Nephron (organoid): Measurements from ENCODE around the gene HLTF.

Experiments used
- H3K27ac Mint-ChIP-seq, 3 experiments: 2 replicates each; pipeline ENCODE4 v1.8.0; 2020; ENCODE audit warnings: mixed read lengths in 3 of 3, mild to moderate bottlenecking in 2 of 3, moderate library complexity in 1 of 3
- H3K27me3 Mint-ChIP-seq: 2 replicates; pipeline ENCODE4 v1.8.0; 2021; ENCODE audit warnings: low read depth, mild to moderate bottlenecking, moderate library complexity, mixed read lengths
- H3K36me3 Mint-ChIP-seq: 2 replicates; pipeline ENCODE4 v1.8.0; 2020; ENCODE audit warnings: low read depth, mixed read lengths
- H3K4me1 Mint-ChIP-seq: 2 replicates; pipeline ENCODE4 v1.8.0; 2020; ENCODE audit warnings: mixed read lengths
- H3K4me3 Mint-ChIP-seq, 3 experiments: 2 replicates each; pipeline ENCODE4 v1.8.0; 2020; ENCODE audit warnings: mild to moderate bottlenecking in 3 of 3, mixed read lengths in 3 of 3, moderate library complexity in 2 of 3
- H3K9me3 Mint-ChIP-seq: 2 replicates; pipeline ENCODE4 v1.8.0; 2020; ENCODE audit warnings: mixed read lengths
- CTCF ChIP-seq, 3 experiments: fragments of 200-600 bp; sonication (generic); IDR thresholded peaks; one replicate each; pipeline ENCODE4 v1.5.0; 2021; ENCODE audit warnings: antibody characterized with exemption in 3 of 3; ENCODE audit not compliant: unreplicated experiment in 3 of 3

The HLTF gene

GRCh38 chr3:149015393-149015792 lies 70.9 kb downstream of the HLTF start:
- TF ChIP-seq CTCF (IDR thresholded peaks at IDR 0.05; ENCODE audit: unreplicated experiment in 3 of 3) = no peak
- Mint-ChIP-seq H3K9me3 (no peaks in the 10 kb centered on the region), H3K4me1 (peaks cover 58% of the 10 kb centered on the region), H3K36me3 (peaks cover 31% of the 10 kb centered on the region), H3K27me3 (no peaks in the 10 kb centered on the region), H3K27ac (peak overlapping the region in 2 of 3 experiments; percentile 5 to 6), H3K4me3 (no peak overlapping the region)

- TF ChIP-seq CTCF (IDR thresholded peaks at IDR 0.05; ENCODE audit: unreplicated experiment in 3 of 3) = no peak
- no peak overlapping the region for H3K4me3 Mint-ChIP-seq
- peaks cover 38% of the 10 kb centered on the region for H3K36me3 Mint-ChIP-seq
- peaks cover 52% of the 10 kb centered on the region for H3K4me1 Mint-ChIP-seq
- no peaks in the 10 kb centered on the region for H3K9me3 Mint-ChIP-seq
- no peaks in the 10 kb centered on the region for H3K27me3 Mint-ChIP-seq
- H3K27ac Mint-ChIP-seq = no peak overlapping the region
Measured at GRCh38 chr3:149013726-149014125, 72.6 kb downstream of the HLTF start.

GRCh38 chr3:149011676-149012075 lies 74.7 kb downstream of the HLTF start:
- no peak overlapping the region for H3K27ac Mint-ChIP-seq
- peaks cover 40% of the 10 kb centered on the region for H3K4me1 Mint-ChIP-seq
- no peak overlapping the region for H3K4me3 Mint-ChIP-seq
- no peaks in the 10 kb centered on the region for H3K9me3 Mint-ChIP-seq
- no peak for TF ChIP-seq CTCF (IDR thresholded peaks at IDR 0.05; ENCODE audit: unreplicated experiment in 3 of 3)
- H3K36me3 Mint-ChIP-seq = peaks cover 48% of the 10 kb centered on the region
- H3K27me3 Mint-ChIP-seq = no peaks in the 10 kb centered on the region

- Mint-ChIP-seq H3K36me3 (peaks cover 43% of the 10 kb centered on the region), H3K4me3 (no peak overlapping the region), H3K27me3 (no peaks in the 10 kb centered on the region), H3K27ac (peak overlapping the region; percentile 75 to 80 (median 79)), H3K4me1 (peaks cover 34% of the 10 kb centered on the region), H3K9me3 (no peaks in the 10 kb centered on the region)
- TF ChIP-seq CTCF (IDR thresholded peaks at IDR 0.05; ENCODE audit: unreplicated experiment in 3 of 3) = no peak
Measured at GRCh38 chr3:149010966-149011365, 75.4 kb downstream of the HLTF start.

GRCh38 chr3:149010504-149010951 lies 75.8 kb downstream of the HLTF start:
- Mint-ChIP-seq H3K4me1 (peaks cover 31% of the 10 kb centered on the region), H3K27me3 (no peaks in the 10 kb centered on the region), H3K36me3 (peaks cover 42% of the 10 kb centered on the region), H3K9me3 (no peaks in the 10 kb centered on the region), H3K4me3 (no peak overlapping the region), H3K27ac (peak overlapping the region; percentile 75 to 80 (median 79))
- TF ChIP-seq CTCF (IDR thresholded peaks at IDR 0.05; ENCODE audit: unreplicated experiment in 3 of 3) = no peak

GRCh38 chr3:149009732-149010131 lies 76.6 kb downstream of the HLTF start:
- TF ChIP-seq CTCF (IDR thresholded peaks at IDR 0.05; ENCODE audit: unreplicated experiment in 3 of 3) = no peak
- Mint-ChIP-seq H3K4me1 (peaks cover 24% of the 10 kb centered on the region), H3K27ac (no peak overlapping the region), H3K36me3 (peaks cover 37% of the 10 kb centered on the region), H3K9me3 (no peaks in the 10 kb centered on the region), H3K4me3 (no peak overlapping the region), H3K27me3 (no peaks in the 10 kb centered on the region)
